Islet precursor cell (in vitro differentiated cells): ENCODE measurements around the gene C10orf90.
"Not testable (repeated sequence)": the region's sequence is repeated elsewhere in the genome, so short reads cannot be mapped to it uniquely, and the experiment has no call there.

Experiments
- DNase-seq: peaks from one replicate; pipeline ENCODE4 v3.0.0-alpha.2; 2018

Gene C10orf90

GRCh38 chr10:126380352-126381076 is 290.0 kb downstream of the C10orf90 start:
- DNase-seq = no peak

DNA sequence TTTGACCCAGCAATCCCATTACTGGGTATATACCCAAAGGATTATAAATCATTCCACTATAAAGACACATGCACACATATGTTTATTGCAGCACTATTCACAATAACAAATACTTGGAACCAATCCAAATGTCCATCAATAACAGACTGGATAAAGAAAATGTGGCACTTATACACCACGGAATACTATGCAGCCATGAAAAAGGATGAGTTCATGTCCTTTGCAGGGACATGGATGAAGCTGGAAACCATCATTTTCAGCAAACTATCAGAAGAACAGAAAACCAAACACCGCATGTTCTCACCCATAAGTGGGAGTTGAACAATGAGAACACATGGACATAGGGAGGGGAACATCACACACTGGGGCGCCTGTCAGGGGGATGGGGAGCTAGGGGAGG is 291.3 kb downstream of the C10orf90 start:
- DNase-seq = not testable (repeated sequence)

DNA sequence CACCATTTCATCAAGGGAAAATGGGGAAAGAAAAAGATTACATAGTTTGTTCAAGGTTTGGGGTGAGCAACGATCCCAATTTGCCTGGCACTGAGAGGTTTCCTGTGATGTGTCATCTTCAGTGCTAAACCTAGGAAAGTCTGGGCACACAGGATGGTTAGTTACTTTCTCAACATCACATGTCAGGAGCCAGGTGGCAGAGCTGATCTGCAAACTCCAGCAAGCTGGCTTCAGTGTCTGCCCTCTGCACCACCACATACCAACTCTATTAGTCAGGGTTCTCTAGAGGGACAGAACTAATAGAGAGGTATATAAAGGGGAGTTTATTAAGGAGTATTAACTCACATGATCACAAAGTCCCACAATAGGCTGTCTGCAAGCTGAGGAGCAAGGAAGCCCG is 293.5 kb downstream of the C10orf90 start:
- DNase-seq = no peak

GRCh38 chr10:126375926-126376554 is 294.5 kb downstream of the C10orf90 start:
- DNase-seq = no peak

GRCh38 chr10:126375299-126375698 is 295.2 kb downstream of the C10orf90 start:
- no peak for DNase-seq
